HG03159 (cell line): Measurements from ENCODE around the gene PGBD5.

Experiments used
- ATAC-seq: cut with Tn5 transposase; IDR thresholded peaks from one replicate; pipeline ENCODE4 v1.9.1; 2021; ENCODE audit warnings: mild to moderate bottlenecking, moderate library complexity; ENCODE audit not compliant: unreplicated experiment

PGBD5 gene

GRCh38 chr1:230377851-230378250, 48.3 kb downstream of the PGBD5 start:
- ATAC-seq, result no peak

- no peak for ATAC-seq
Measured at GRCh38 chr1:230377324-230377723, 48.8 kb downstream of the PGBD5 start.

GRCh38 chr1:230376296-230376695, 49.8 kb downstream of the PGBD5 start:
- ATAC-seq, result no peak

- ATAC-seq, result no peak
Measured at GRCh38 chr1:230375780-230376179, 50.4 kb downstream of the PGBD5 start.

- ATAC-seq, result no peak
Measured at GRCh38 chr1:230375147-230375546, 51.0 kb downstream of the PGBD5 start.

GRCh38 chr1:230371923-230372703, 54.0 kb downstream of the PGBD5 start:
- no peak for ATAC-seq

GRCh38 chr1:230370109-230370508, 56.0 kb downstream of the PGBD5 start:
- no peak for ATAC-seq

- ATAC-seq, result no peak
Measured at GRCh38 chr1:230368871-230369270, 57.3 kb downstream of the PGBD5 start.

- no peak for ATAC-seq
Measured at GRCh38 chr1:230368363-230368762, 57.8 kb downstream of the PGBD5 start.

- ATAC-seq, result no peak
Measured at GRCh38 chr1:230366504-230366915, 59.6 kb downstream of the PGBD5 start.

- no peak for ATAC-seq
Measured at GRCh38 chr1:230365723-230366307, 60.3 kb downstream of the PGBD5 start.

GRCh38 chr1:230362949-230363348, 63.2 kb downstream of the PGBD5 start:
- no peak for ATAC-seq

- ATAC-seq, result no peak
Measured at GRCh38 chr1:230361941-230362340, 64.2 kb downstream of the PGBD5 start.

- ATAC-seq, result no peak
Measured at GRCh38 chr1:230359992-230360668, 66.0 kb downstream of the PGBD5 start.

- no peak for ATAC-seq
Measured at GRCh38 chr1:230356869-230357794, 69.0 kb downstream of the PGBD5 start.

GRCh38 chr1:230356190-230356589, 69.9 kb downstream of the PGBD5 start:
- no peak for ATAC-seq

GRCh38 chr1:230355594-230355993, 70.5 kb downstream of the PGBD5 start:
- ATAC-seq, result no peak

- no peak for ATAC-seq
Measured at GRCh38 chr1:230355128-230355527, 71.0 kb downstream of the PGBD5 start.

- no peak for ATAC-seq
Measured at GRCh38 chr1:230354005-230354404, 72.1 kb downstream of the PGBD5 start.

GRCh38 chr1:230352537-230352936, 73.6 kb downstream of the PGBD5 start:
- no peak for ATAC-seq

- ATAC-seq, result no peak
Measured at GRCh38 chr1:230351983-230352382, 74.1 kb downstream of the PGBD5 start.
